Tibial artery (tissue), 4 donors: ENCODE results near the gene PLA2R1.
A peak's percentile ranks its signal among the peaks of the same experiment; 100 is the strongest.

Experiments used
- DNase-seq, 2 donors: peaks; one replicate each; pipeline ENCODE4 v3.0.0-alpha.2; 2019
- H3K27ac ChIP-seq, 2 donors: fragments of 200-600 bp; sonication (generic) in 1 of 2; 1 replicate in 1 of 2; 2 replicates in 1 of 2; pipeline ENCODE4 v1.5.1; 2018 to 2019; ENCODE audit warnings: mild to moderate bottlenecking in 1 of 2
- H3K27me3 ChIP-seq, 2 donors: fragments of 200-600 bp; sonication (generic) in 1 of 2; one replicate each; pipeline versions ENCODE4 v1.5.1 to v1.6.0; 2016 to 2019
- H3K36me3 ChIP-seq, 3 donors: fragments of 200-600 bp; sonication (generic) in 2 of 3; one replicate each; pipeline ENCODE4 v1.5.1; 2016 to 2019; ENCODE audit warnings: mild to moderate bottlenecking in 2 of 3
- H3K4me1 ChIP-seq, 4 donors: fragments of 200-600 bp; sonication (generic) in 2 of 4; 1 replicate in 3 of 4; 2 replicates in 1 of 4; pipeline ENCODE4 v1.5.1; 2016 to 2019
- H3K4me3 ChIP-seq, 2 donors: fragments of 200-600 bp; sonication (generic) in 1 of 2; 1 replicate in 1 of 2; 2 replicates in 1 of 2; pipeline ENCODE4 v1.5.1; 2018 to 2019; ENCODE audit warnings: mild to moderate bottlenecking in 2 of 2
- H3K9me3 ChIP-seq, 3 donors: fragments of 200-600 bp; sonication (generic) in 1 of 3; one replicate each; pipeline ENCODE4 v1.5.1; 2016 to 2019
- CTCF ChIP-seq, 2 experiments: fragments of 200-600 bp in 1 of 2; fragments of 450-650 bp in 1 of 2; IDR thresholded peaks; one replicate each; pipeline ENCODE4 v1.5.1; 2017 to 2019; ENCODE audit warnings: antibody characterized with exemption in 2 of 2, mild to moderate bottlenecking in 1 of 2, moderate library complexity in 1 of 2
- intact Hi-C: fragments of 100-400 bp; cut with DNase I; formaldehyde crosslinking; loops from one replicate; pipeline ENCODE4 v1.15.0; 2023; ENCODE audit warnings: low total_unique reads

PLA2R1 gene

GRCh38 chr2:159989249-159989648 lies 73.2 kb downstream of the PLA2R1 start:
- no peak overlapping the region for H3K4me3 ChIP-seq
- no peak for DNase-seq
- intact Hi-C loops, result no loop called here
- H3K27me3 ChIP-seq, result no peaks in the 10 kb centered on the region
- peaks cover 17 to 23% (median 19%) of the 10 kb centered on the region in 3 donors for H3K36me3 ChIP-seq
- H3K9me3 ChIP-seq, result no peaks in the 10 kb centered on the region
- peaks cover 0 to 6% (median 2%) of the 10 kb centered on the region in 4 donors for H3K4me1 ChIP-seq
- no peak for TF ChIP-seq CTCF (IDR thresholded peaks at IDR 0.05)
- H3K27ac ChIP-seq, result no peak overlapping the region

GRCh38 chr2:159988412-159988970 lies 73.9 kb downstream of the PLA2R1 start:
- no peak for DNase-seq
- Histone ChIP-seq H3K4me3 (no peak overlapping the region), H3K36me3 (peaks cover 17 to 23% (median 19%) of the 10 kb centered on the region in 3 donors), H3K27me3 (no peaks in the 10 kb centered on the region), H3K9me3 (no peaks in the 10 kb centered on the region), H3K27ac (no peak overlapping the region), H3K4me1 (peaks cover 0 to 12% (median 5%) of the 10 kb centered on the region in 4 donors)
- no peak for TF ChIP-seq CTCF (IDR thresholded peaks at IDR 0.05)
- intact Hi-C loops, result no loop called here

GRCh38 chr2:159987181-159987580 lies 75.2 kb downstream of the PLA2R1 start:
- intact Hi-C loops, result no loop called here
- peaks cover 17 to 23% (median 19%) of the 10 kb centered on the region in 3 donors for H3K36me3 ChIP-seq
- H3K27ac ChIP-seq, result no peak overlapping the region
- TF ChIP-seq CTCF (IDR thresholded peaks at IDR 0.05), result no peak
- peaks cover 0 to 25% (median 10%) of the 10 kb centered on the region in 4 donors for H3K4me1 ChIP-seq
- DNase-seq, result no peak
- no peaks in the 10 kb centered on the region for H3K9me3 ChIP-seq
- no peak overlapping the region for H3K4me3 ChIP-seq
- no peaks in the 10 kb centered on the region for H3K27me3 ChIP-seq

- Histone ChIP-seq H3K36me3 (peaks cover 19 to 32% (median 21%) of the 10 kb centered on the region in 3 donors), H3K9me3 (no peaks in the 10 kb centered on the region), H3K4me1 (peaks cover 0 to 27% (median 10%) of the 10 kb centered on the region in 4 donors), H3K27me3 (no peaks in the 10 kb centered on the region), H3K27ac (no peak overlapping the region), H3K4me3 (no peak overlapping the region)
- DNase-seq, result no peak
- intact Hi-C loops, result no loop called here
- TF ChIP-seq CTCF (IDR thresholded peaks at IDR 0.05), result no peak
These were observed 76.8 kb downstream of the PLA2R1 start for GRCh38 chr2:159985656-159986055.

GRCh38 chr2:159984034-159984433 lies 78.4 kb downstream of the PLA2R1 start:
- H3K4me1 ChIP-seq, result peaks cover 0 to 27% (median 10%) of the 10 kb centered on the region in 4 donors
- no peaks in the 10 kb centered on the region for H3K9me3 ChIP-seq
- peaks cover 25 to 40% (median 27%) of the 10 kb centered on the region in 3 donors for H3K36me3 ChIP-seq
- peak overlapping the region in 1 of 2 donors; percentile 4 for H3K27ac ChIP-seq
- no peak for TF ChIP-seq CTCF (IDR thresholded peaks at IDR 0.05)
- intact Hi-C loops, result no loop called here
- H3K4me3 ChIP-seq, result no peak overlapping the region
- DNase-seq, result no peak
- H3K27me3 ChIP-seq, result no peaks in the 10 kb centered on the region
